ENCODE measurements around the gene CLCA1.

Gene CLCA1

GRCh38 chr1:86504895-86505563, 36.3 kb downstream of the CLCA1 start:
- no peak for DNase-seq

- no peak for DNase-seq
Measured at GRCh38 chr1:86505564-86505902, 36.8 kb downstream of the CLCA1 start.

GRCh38 chr1:86507935-86508582, 39.3 kb downstream of the CLCA1 start:
- peak; percentile 67 for DNase-seq

GRCh38 chr1:86508583-86508969, 39.8 kb downstream of the CLCA1 start:
- DNase-seq, result peak; percentile 32

GRCh38 chr1:86515597-86515996, 46.9 kb downstream of the CLCA1 start:
- peak; percentile 59 for DNase-seq

GRCh38 chr1:86516335-86516734, 47.6 kb downstream of the CLCA1 start:
- no peak for DNase-seq

GRCh38 chr1:86517336-86517735, 48.6 kb downstream of the CLCA1 start:
- no peak for DNase-seq

- no peak for DNase-seq
Measured at GRCh38 chr1:86520789-86521521, 52.2 kb downstream of the CLCA1 start.

- no peak for DNase-seq
Measured at GRCh38 chr1:86521522-86521891, 52.8 kb downstream of the CLCA1 start.

- no peak for DNase-seq
Measured at GRCh38 chr1:86522240-86522639, 53.5 kb downstream of the CLCA1 start.

- DNase-seq, result no peak
Measured at GRCh38 chr1:86523670-86524354, 55.1 kb downstream of the CLCA1 start.

GRCh38 chr1:86527306-86527705, 58.6 kb downstream of the CLCA1 start:
- no peak for DNase-seq

- peak; percentile 22 for DNase-seq
Measured at GRCh38 chr1:86530211-86530845, 61.6 kb downstream of the CLCA1 start.

- DNase-seq, result no peak
Measured at GRCh38 chr1:86537928-86538695, 69.4 kb downstream of the CLCA1 start.

- no peak for DNase-seq
Measured at GRCh38 chr1:86538775-86539174, 70.0 kb downstream of the CLCA1 start.

GRCh38 chr1:86541859-86542258, 73.1 kb downstream of the CLCA1 start:
- DNase-seq, result no peak

- no peak for DNase-seq
Measured at GRCh38 chr1:86542631-86543030, 73.9 kb downstream of the CLCA1 start.

GRCh38 chr1:86546787-86547221, 78.1 kb downstream of the CLCA1 start, which contains the start of gene CLCA4:
TSS of gene CLCA4 (plus strand) at chr1:86547078. CDS start at chr1:86547120, 42 bp downstream.
- no peak for DNase-seq

GRCh38 chr1:86548839-86549238, 80.1 kb downstream of the CLCA1 start:
- no peak for DNase-seq

Data from NCI-H82 (cell line).